IPS-20b (cell line): ENCODE data around the gene INTS12.
"Not testable (repeated sequence)": the region's sequence is repeated elsewhere in the genome, so short reads cannot be mapped to it uniquely, and the experiment has no call there.

Source experiments
- H3K27ac ChIP-seq: one replicate; pipeline ENCODE4 v1.5.1; 2013; ENCODE audit warnings: low read length
- H3K27me3 ChIP-seq: 2 replicates; pipeline ENCODE4 v1.6.1; 2013; ENCODE audit warnings: mild to moderate bottlenecking, low read length, inconsistent platforms; ENCODE audit not compliant: insufficient read depth
- H3K36me3 ChIP-seq: 2 replicates; pipeline ENCODE4 v1.6.1; 2013; ENCODE audit warnings: low read depth, mild to moderate bottlenecking, inconsistent platforms, low read length, moderate library complexity; ENCODE audit not compliant: insufficient read depth
- H3K4me1 ChIP-seq: 2 replicates; pipeline ENCODE4 v1.6.1; 2013; ENCODE audit warnings: mild to moderate bottlenecking, control low read depth, inconsistent platforms, low read length, moderate library complexity; ENCODE audit not compliant: insufficient read depth
- H3K4me3 ChIP-seq: 2 replicates; pipeline ENCODE4 v1.5.1; 2013; ENCODE audit warnings: mild to moderate bottlenecking, low read length, inconsistent platforms
- H3K9ac ChIP-seq: 2 replicates; pipeline ENCODE4 v1.6.1; 2013; ENCODE audit warnings: low read depth, mild to moderate bottlenecking, inconsistent platforms, low read length, moderate library complexity
- H3K9me3 ChIP-seq: 2 replicates; pipeline ENCODE4 v1.6.1; 2013; ENCODE audit warnings: mild to moderate bottlenecking, low read depth, low read length, inconsistent platforms; ENCODE audit not compliant: insufficient read depth

Gene INTS12, protein sequence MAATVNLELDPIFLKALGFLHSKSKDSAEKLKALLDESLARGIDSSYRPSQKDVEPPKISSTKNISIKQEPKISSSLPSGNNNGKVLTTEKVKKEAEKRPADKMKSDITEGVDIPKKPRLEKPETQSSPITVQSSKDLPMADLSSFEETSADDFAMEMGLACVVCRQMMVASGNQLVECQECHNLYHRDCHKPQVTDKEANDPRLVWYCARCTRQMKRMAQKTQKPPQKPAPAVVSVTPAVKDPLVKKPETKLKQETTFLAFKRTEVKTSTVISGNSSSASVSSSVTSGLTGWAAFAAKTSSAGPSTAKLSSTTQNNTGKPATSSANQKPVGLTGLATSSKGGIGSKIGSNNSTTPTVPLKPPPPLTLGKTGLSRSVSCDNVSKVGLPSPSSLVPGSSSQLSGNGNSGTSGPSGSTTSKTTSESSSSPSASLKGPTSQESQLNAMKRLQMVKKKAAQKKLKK

DNA sequence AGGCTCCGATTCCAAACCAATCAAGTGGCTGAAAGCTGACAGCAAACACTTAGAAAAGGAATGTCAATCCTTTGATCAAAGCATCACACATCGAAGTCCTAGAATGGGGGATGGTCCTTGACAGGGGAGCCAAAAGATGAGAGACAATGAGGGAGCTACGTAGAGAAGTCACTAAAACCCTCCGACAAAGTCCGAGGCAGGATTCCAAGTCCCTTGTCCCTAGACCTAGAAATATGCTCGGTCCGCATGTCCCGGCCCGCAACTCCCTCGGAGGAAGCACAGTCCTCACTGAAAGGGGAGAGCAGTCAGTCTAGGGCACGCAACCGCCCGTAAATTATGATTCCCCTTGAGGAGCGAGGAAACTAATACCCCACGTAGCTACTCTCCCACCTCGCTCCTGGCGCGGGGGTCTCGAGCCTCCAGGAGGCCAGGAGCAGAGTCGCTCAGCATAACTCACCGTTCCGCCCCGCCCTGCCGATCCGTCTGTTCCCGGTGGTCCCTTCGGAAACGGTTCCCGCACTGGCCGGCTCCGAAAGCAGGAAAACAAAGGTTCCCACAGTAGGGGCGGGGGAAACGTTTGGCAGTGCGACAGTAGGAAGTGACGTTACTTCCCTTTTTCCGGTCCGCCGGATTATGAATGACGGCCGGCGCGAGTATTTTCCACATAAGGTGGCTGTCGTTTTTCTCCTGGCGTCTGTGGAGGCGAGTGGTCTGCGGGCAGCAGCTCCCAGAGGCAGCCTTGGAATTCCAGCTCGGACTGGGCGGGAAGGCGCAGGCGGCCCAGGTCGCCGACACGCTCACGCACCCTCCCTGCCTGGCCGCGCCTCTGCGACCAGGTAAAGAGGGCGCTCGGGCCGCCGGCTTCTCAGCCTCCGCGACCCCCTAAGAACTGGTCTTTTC lies at the start of gene INTS12, which contains the start of gene GSTCD:
INTS12 (minus strand) TSS at position 509 of the 900 bp plus-strand sequence. CDS start 8,684 bp downstream, outside the sequence.
GSTCD (plus strand) TSS at position 604 of the 900 bp plus-strand sequence. CDS start 8,830 bp downstream, outside the sequence.
- Histone ChIP-seq H3K27me3 (no peaks in the 10 kb centered on the region), H3K9me3 (no peaks in the 10 kb centered on the region), H3K36me3 (no peaks in the 10 kb centered on the region), H3K4me3 (peak within 1 kb of the TSS; percentile 99), H3K9ac (peak within 1 kb of the TSS; percentile 94), H3K4me1 (peaks cover 12% of the 10 kb centered on the region; the same call in 1 of the 2 replicates), H3K27ac (peak within 1 kb of the TSS; percentile 85)

DNA sequence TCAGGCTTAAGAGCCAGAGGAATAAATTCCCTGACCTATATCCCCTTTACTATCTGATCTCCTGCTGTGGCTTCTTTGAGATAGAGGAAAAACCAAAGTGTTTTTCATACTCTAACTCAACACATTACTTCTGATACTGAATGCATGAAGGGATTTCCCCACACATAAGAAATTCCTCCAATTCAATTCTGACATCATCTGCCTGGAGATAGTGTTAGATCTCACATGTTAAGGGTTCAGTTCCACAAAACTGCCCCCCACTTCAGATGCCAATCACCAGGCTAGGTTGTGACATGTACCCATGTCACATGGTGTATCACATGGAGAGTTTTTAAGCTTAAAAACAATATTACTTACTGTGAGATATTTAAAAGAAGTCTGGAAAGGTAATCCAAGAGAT lies 46.9 kb upstream of the INTS12 start:
- no peak overlapping the region for H3K27ac ChIP-seq
- H3K4me1 ChIP-seq: no peaks in the 10 kb centered on the region
- H3K27me3 ChIP-seq: no peaks in the 10 kb centered on the region
- H3K9me3 ChIP-seq: no peaks in the 10 kb centered on the region
- H3K4me3 ChIP-seq: no peak overlapping the region
- no peak overlapping the region for H3K9ac ChIP-seq
- H3K36me3 ChIP-seq: no peaks in the 10 kb centered on the region

DNA sequence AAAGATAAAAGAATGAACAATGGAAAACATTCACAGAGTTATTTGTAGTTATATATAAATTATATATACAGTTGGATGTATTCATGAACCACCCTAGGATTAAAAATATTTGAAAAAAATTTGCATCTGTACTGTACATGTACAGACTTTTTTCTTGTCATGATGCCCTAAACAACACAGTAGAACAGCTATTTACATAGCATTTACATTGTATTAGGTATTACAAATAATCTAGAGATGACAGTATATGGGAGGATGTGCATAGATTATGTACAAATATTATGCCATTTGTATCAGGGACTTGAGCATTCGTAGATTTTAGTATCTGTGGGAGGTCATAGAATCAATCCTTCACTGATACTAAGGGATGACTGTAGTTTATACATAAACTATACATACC lies 44.9 kb upstream of the INTS12 start:
- H3K9me3 ChIP-seq: no peaks in the 10 kb centered on the region
- no peaks in the 10 kb centered on the region for H3K36me3 ChIP-seq
- no peaks in the 10 kb centered on the region for H3K4me1 ChIP-seq
- H3K4me3 ChIP-seq: no peak overlapping the region
- H3K9ac ChIP-seq: no peak overlapping the region
- no peaks in the 10 kb centered on the region for H3K27me3 ChIP-seq
- no peak overlapping the region for H3K27ac ChIP-seq

DNA sequence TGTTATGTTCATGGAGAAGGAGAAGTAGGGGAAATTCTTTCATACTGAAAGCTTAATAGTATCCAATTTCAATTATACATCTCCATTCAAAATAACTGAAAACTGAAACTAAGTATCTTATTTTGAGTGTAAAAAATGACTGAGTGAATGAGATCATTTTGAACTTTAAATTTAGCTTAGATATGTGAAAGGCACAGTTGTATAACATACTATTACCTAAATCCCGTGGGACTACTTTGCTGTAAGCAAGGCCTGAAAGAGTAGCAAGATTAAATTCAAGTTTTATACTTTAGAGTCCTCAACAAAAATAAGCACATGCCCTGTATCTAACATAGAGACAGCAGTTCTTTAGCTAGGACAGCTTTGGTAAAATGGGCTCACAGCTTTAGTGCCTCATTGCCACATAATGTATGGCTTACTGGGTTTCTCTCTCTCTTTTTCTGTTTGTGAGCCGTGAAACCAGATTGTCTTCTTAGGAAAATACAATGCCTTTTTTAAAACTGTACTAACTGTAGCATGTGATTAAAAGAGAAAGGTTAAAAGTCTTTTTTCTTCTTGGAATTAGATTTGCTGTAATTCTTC lies 43.3 kb upstream of the INTS12 start:
- H3K27ac ChIP-seq: no peak overlapping the region
- H3K36me3 ChIP-seq: no peaks in the 10 kb centered on the region
- H3K4me1 ChIP-seq: no peaks in the 10 kb centered on the region

DNA sequence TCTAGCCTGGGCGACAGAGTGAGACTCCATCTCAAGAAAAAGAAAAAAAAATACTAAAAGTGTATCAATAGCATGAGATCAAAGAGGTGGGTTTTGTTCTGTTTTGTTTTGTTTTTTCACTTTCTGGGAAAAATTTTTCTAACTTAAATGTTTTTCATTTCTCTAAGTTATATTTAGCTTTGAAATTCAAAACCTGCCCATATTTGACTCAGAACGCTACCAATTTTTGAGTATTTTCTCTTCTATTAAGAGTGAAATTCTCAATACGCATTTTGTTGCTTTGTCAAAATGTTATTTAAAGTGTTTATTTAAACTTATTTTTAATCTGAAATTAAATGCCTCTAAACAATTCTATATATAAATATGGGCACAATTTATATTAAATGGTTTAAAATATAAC lies 39.7 kb upstream of the INTS12 start:
- Histone ChIP-seq H3K9ac (no peak overlapping the region), H3K4me1 (no peaks in the 10 kb centered on the region), H3K9me3 (no peaks in the 10 kb centered on the region), H3K27me3 (no peaks in the 10 kb centered on the region), H3K36me3 (no peaks in the 10 kb centered on the region), H3K27ac (no peak overlapping the region), H3K4me3 (no peak overlapping the region)

More for the DNA sequence above, 43.3 kb upstream of the INTS12 start:
- Histone ChIP-seq H3K4me3 (no peak overlapping the region), H3K9me3 (no peaks in the 10 kb centered on the region), H3K9ac (no peak overlapping the region), H3K27me3 (no peaks in the 10 kb centered on the region)

DNA sequence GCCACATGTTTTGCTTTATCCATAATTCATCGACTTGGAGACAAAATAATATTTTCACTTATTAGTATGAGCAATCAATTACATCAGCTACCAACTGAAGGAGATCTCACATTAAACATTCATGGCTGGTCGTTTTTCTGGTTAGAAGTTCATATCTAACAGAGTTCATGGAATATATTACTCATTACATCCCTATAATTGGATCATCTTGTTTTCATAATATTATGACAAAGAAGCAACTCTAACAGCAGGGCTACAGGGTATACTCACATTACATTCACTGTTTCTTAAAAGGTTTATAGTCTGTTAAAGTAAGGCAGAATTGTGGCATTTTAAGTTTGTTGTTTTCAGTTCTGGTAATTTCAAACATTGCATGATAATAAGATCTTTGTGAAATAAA lies 33.1 kb upstream of the INTS12 start:
- H3K27me3 ChIP-seq: no peaks in the 10 kb centered on the region
- peaks cover 12% of the 10 kb centered on the region; the same call in 1 of the 2 replicates for H3K9me3 ChIP-seq
- H3K4me3 ChIP-seq: no peak overlapping the region
- peaks cover 17% of the 10 kb centered on the region; the same call in 1 of the 2 replicates for H3K36me3 ChIP-seq
- no peak overlapping the region for H3K9ac ChIP-seq
- H3K4me1 ChIP-seq: no peaks in the 10 kb centered on the region
- H3K27ac ChIP-seq: no peak overlapping the region

DNA sequence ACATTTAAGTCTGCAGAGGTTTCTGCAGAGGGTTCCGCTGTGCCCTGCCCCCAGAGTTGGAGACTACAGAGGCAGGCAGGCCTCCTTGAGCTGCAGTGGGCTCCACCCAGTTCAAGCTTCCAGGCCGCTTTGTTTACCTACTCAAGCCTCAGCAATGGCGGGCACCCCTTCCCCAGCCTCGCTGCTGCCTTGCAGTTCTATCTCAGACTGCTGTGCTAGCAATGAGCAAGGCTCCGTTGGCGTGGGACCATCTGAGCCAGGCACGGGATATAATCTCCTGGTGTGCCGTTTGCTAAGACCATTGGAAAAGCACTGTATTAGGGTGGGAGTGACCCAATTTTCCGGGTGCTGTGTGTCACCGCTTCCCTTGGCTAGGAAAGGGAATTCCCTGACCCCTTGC lies 26.7 kb upstream of the INTS12 start:
- not testable (repeated sequence) for H3K4me3 ChIP-seq, H3K27ac ChIP-seq, H3K27me3 ChIP-seq, H3K4me1 ChIP-seq, H3K9ac ChIP-seq
- Histone ChIP-seq H3K9me3 (peaks cover 27% of the 10 kb centered on the region; the same call in 1 of the 2 replicates), H3K36me3 (peaks cover 28% of the 10 kb centered on the region; the same call in 1 of the 2 replicates)

DNA sequence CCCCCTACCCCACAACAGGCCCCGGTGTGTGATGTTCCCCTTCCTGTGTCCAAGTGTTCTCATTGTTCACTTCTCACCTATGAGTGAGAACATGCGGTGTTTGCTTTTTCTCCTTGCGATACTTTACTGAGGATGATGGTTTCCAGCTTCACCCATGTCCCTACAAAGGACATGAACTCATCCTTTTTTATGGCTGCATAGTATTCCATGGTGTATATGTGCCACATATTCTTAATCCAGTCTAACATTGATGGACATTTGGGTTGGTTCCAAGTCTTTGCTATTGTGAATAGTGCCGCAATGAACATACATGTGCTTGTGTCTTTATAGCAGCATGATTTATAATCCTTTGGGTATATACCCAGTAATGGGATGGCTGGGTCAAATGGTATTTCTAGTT lies 21.4 kb upstream of the INTS12 start:
- H3K27ac ChIP-seq, H3K27me3 ChIP-seq, H3K4me3 ChIP-seq, H3K4me1 ChIP-seq, H3K9me3 ChIP-seq, H3K9ac ChIP-seq: not testable (repeated sequence)
- H3K36me3 ChIP-seq: peaks cover 42% of the 10 kb centered on the region

DNA sequence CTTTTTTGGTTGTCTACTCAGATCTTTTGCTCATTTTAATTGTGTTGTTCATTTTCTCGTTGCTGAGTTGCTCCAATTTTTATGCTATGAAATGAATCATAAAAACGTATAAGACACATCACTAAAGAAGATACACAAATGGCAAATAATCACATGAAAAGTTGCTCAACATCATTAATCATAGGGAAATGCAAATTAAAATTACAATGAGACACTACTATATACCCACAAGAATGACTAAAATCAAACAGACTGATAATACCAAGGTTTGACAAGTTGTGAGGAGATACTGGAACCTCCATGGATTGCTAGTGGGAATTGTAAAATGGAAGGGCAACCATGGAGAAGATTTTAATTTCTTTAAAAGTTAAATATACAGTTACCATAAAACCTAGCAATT lies 17.1 kb upstream of the INTS12 start:
- no peak overlapping the region for H3K9ac ChIP-seq
- no peaks in the 10 kb centered on the region; the same call in 1 of the 2 replicates for H3K9me3 ChIP-seq
- H3K36me3 ChIP-seq: peaks cover 62% of the 10 kb centered on the region
- no peaks in the 10 kb centered on the region for H3K4me1 ChIP-seq
- no peak overlapping the region for H3K4me3 ChIP-seq
- H3K27ac ChIP-seq: no peak overlapping the region
- H3K27me3 ChIP-seq: no peaks in the 10 kb centered on the region

DNA sequence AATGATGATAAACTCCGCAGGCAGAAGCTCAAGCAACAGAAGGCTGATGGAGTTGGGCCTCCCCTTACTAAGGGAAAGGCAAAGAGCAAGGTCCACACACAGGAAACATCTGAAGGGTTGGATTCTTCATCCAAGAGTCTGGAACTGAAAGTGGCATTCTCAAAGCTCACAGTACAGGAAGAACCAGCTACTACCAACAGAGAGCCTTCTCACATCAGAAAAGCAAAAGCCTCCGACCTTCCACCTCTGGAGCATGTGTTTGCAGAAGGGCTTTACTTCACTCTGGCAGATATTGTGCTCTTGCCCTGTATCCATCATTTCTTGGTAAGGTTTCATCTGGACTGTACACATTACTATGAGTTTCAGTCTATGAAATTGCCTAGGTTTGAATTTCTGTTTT lies 10.7 kb upstream of the INTS12 start:
- Histone ChIP-seq H3K36me3 (peaks cover 47% of the 10 kb centered on the region), H3K27ac (no peak overlapping the region), H3K9me3 (peaks cover 6% of the 10 kb centered on the region; the same call in 1 of the 2 replicates), H3K4me1 (no peaks in the 10 kb centered on the region), H3K27me3 (no peaks in the 10 kb centered on the region), H3K9ac (no peak overlapping the region), H3K4me3 (no peak overlapping the region)

DNA sequence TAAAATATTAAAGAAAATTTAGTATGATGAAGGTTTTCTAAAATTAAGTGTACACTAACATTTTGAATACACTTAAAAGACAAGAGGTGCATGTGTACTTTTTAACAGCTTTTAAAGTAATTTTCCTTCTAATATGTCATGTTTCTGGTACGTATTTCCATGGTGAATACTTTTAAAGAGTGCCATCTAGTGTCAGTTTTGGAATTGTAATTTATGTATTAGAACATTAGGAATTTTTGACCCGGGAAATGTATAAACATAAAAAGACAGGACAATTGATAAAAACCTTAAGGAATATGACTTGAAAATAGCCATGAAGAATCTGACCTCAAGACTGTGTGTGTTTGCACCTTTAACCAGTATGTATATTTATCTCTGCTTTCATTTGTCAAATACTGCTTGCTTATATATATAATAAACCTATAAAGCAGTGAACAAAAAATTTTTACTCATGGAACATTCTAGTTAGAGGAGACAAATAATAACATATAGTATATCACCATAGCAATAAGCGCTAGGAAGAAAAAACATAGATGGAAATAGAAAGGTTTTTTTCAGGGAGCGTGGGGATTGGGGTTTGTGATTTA lies 7.3 kb upstream of the INTS12 start:
- H3K9me3 ChIP-seq: peaks cover 6% of the 10 kb centered on the region; the same call in 1 of the 2 replicates
- H3K27me3 ChIP-seq: no peaks in the 10 kb centered on the region
- no peaks in the 10 kb centered on the region for H3K4me1 ChIP-seq
- no peak overlapping the region for H3K4me3 ChIP-seq
- H3K9ac ChIP-seq: no peak overlapping the region
- H3K36me3 ChIP-seq: peaks cover 31% of the 10 kb centered on the region
- H3K27ac ChIP-seq: no peak overlapping the region
